ENCODE data around the gene NCBP2. TPM values are rescaled to one million over a fixed set of nuclear protein-coding genes. Genes with fewer than 3 reads are reported as not detected.
A peak's percentile ranks its signal among the peaks of the same experiment; 100 is the strongest.

NCBP2 gene
- total RNA-seq, 1 donor from 2014 or later: 54.7 TPM

GRCh38 chr3:196941729-196942225, 551 bp downstream of the NCBP2 start:
- peak overlapping the region; percentile 98 for H3K27ac ChIP-seq
- TF ChIP-seq CTCF (IDR thresholded peaks at IDR 0.05): no peak
- H3K9me3 ChIP-seq: no peaks in the 10 kb centered on the region
- intact Hi-C loops (cut with DNase I): no loop called here
- no peaks in the 10 kb centered on the region for H3K27me3 ChIP-seq
- H3K4me3 ChIP-seq: peak overlapping the region; percentile 95
- ATAC-seq: peak; percentile 57
- H3K4me1 ChIP-seq: peaks cover 25% of the 10 kb centered on the region
- peak; percentile 81 for DNase-seq
- peaks cover 27% of the 10 kb centered on the region for H3K36me3 ChIP-seq

- Histone ChIP-seq H3K4me1 (peaks cover 19% of the 10 kb centered on the region), H3K27me3 (no peaks in the 10 kb centered on the region), H3K4me3 (no peak overlapping the region), H3K36me3 (peaks cover 59% of the 10 kb centered on the region), H3K9me3 (no peaks in the 10 kb centered on the region), H3K27ac (no peak overlapping the region)
- DNase-seq (no peak), ATAC-seq (no peak)
- TF ChIP-seq CTCF (IDR thresholded peaks at IDR 0.05): no peak
- intact Hi-C loops (cut with DNase I): no loop called here
These were observed 3.8 kb downstream of the NCBP2 start for GRCh38 chr3:196938576-196938975.

- DNase-seq (no peak), ATAC-seq (no peak)
- no peak overlapping the region for H3K27ac ChIP-seq
- H3K36me3 ChIP-seq: peaks cover 63% of the 10 kb centered on the region
- no peaks in the 10 kb centered on the region for H3K27me3 ChIP-seq
- H3K9me3 ChIP-seq: no peaks in the 10 kb centered on the region
- H3K4me3 ChIP-seq: no peak overlapping the region
- no peak for TF ChIP-seq CTCF (IDR thresholded peaks at IDR 0.05)
- intact Hi-C loops (cut with DNase I): no loop called here
- H3K4me1 ChIP-seq: peaks cover 14% of the 10 kb centered on the region
These were observed 4.2 kb downstream of the NCBP2 start for GRCh38 chr3:196938124-196938523.

GRCh38 chr3:196936288-196936687, 6.0 kb downstream of the NCBP2 start:
- intact Hi-C loops (cut with DNase I): no loop called here
- peaks cover 79% of the 10 kb centered on the region for H3K36me3 ChIP-seq

GRCh38 chr3:196932600-196932999, 9.7 kb downstream of the NCBP2 start:
- no peaks in the 10 kb centered on the region for H3K27me3 ChIP-seq
- H3K4me1 ChIP-seq: no peaks in the 10 kb centered on the region
- H3K27ac ChIP-seq: no peak overlapping the region
- peaks cover 97% of the 10 kb centered on the region for H3K36me3 ChIP-seq
- ATAC-seq (no peak), DNase-seq (no peak)
- H3K4me3 ChIP-seq: no peak overlapping the region
- intact Hi-C loops (cut with DNase I): no loop called here
- no peaks in the 10 kb centered on the region for H3K9me3 ChIP-seq
- TF ChIP-seq CTCF (IDR thresholded peaks at IDR 0.05): no peak

More at GRCh38 chr3:196936288-196936687, 6.0 kb downstream of the NCBP2 start:
- H3K27ac ChIP-seq: no peak overlapping the region
- no peaks in the 10 kb centered on the region for H3K27me3 ChIP-seq
- H3K4me1 ChIP-seq: peaks cover 13% of the 10 kb centered on the region
- no peak for TF ChIP-seq CTCF (IDR thresholded peaks at IDR 0.05)
- DNase-seq (no peak), ATAC-seq (no peak)
- no peak overlapping the region for H3K4me3 ChIP-seq
- H3K9me3 ChIP-seq: no peaks in the 10 kb centered on the region

Measured in upper lobe of right lung (tissue), 1 donor.